ENCODE measurements around the gene CERS6. TPM values are rescaled to one million over a fixed set of nuclear protein-coding genes. Genes with fewer than 3 reads are reported as not detected.

The CERS6 gene
- total RNA-seq, 1 donor from 2014 or later, result 23.6 TPM

DNA sequence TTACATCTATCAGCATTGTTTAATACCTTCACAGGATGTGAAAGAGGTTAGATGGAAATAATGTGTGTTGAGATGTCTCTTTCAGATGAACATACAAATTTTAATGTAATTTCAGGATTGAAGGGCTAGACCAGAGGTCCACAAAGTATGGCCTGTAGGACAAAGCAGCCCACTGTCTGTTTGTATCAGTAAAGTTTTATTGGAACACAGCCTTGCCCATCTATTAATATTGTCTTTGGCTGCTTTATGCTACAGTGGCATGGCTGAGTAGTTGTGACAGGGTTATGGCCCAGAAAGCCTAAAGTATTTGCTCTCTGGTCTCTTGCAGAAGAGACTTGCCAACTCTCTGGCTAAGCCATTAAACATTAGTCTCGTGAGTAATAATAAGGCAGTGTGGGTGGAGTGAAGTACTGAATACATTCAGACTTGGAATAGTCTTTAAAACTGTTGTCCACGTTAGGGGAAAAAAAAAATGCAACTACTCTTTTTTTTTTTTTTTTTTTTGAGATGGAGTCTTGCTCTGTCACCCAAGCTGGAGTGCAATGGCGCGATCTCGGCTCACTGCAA lies 271.9 kb downstream of the CERS6 start:
- no peak for DNase-seq (ENCODE audit: low read depth in 2 of 2)

DNA sequence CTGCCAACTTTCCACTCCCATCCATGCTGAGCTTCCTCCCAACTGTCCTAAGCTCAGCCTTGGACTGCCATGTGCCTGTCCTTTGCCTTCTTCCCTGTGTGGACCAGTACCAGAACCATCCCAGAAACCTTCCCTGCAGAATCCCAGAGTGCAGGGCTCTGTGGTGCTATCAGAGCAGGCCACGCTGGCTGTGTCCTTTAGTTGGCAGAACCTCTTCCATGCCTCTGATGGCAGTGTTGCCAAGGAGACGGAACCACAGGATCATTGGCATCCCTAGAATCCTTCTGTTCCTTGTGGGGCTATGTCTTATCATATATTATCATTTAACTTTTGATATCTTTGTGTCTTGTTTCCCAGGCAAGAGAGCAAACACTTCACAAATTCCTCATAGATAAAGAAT lies 273.4 kb downstream of the CERS6 start:
- DNase-seq (ENCODE audit: low read depth in 2 of 2), result no peak

DNA sequence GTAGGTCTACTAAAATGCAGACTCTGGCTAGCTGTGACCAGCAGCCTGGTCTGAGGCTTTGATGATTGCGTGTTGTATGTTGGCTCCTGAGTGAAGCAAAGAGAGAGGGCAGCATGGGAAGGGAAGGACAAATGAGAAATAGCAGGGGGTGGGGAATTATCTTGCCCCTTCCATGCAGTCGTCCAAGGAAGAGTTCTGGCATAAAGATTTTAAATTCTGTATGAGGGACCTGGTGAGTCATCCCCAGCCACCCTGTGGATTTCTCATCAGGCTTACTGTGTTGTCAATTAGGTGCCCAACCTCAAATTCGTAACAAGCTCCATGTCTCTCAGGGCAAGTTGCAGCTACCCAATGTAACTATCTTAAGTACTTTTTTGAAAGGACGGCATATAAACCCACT lies 274.3 kb downstream of the CERS6 start:
- no peak for DNase-seq (ENCODE audit: low read depth in 2 of 2)

DNA sequence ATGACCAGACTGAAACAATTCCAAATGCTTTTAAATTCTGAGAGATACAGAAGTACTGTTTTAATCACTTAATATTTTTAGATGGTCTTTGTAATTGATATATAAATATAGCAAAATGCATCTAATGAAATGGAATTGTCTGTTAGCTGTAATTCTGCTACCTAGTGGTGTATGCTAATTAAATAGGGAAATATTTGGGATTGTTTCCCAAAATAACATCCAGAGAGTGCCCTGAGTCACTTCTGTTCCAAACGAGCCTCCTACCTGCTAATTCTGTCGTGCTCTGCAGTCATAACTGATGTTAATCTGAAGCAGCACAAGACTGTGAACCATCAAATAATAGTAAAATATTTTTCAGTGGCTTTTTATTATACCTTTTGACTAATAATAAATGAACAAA lies 274.9 kb downstream of the CERS6 start:
- DNase-seq (ENCODE audit: low read depth in 2 of 2), result no peak

DNA sequence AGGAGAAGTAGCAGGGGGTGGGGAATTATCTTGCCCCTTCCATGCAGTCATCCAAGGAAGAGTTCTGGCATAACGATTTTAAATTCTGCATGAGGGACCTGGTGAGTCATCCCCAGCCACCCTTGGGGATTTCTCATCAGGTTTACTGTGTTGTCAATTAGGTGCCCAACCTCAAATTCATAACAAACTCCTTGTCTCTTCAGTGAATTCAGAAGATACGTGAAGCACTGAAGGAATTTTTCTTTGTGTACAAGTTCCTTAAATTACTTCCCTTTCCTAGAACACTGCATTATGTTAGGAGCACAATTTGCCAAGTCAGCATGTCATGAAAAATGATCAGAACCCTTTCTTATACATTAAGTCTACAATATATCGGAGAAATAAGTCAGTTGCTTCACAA lies 275.5 kb downstream of the CERS6 start:
- DNase-seq (ENCODE audit: low read depth in 2 of 2), result no peak

DNA sequence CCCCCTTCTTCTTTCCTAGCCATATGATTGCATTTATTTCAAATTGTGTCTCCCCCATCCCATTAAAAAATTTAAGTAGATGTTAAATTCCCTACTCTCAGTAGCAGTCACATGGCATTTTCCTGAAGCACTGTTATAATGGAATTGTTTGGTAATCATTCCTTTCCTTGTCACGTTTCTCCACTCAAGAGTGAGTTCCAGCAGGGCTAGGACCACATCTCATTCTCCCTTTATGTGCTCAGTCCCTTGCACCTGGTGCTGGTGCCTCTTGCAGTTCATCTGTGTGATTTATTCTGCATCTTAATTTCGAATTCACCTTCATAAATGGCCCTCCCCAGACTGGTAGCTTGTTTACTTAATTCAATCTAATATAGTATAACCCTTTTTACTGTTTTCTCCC lies 276.0 kb downstream of the CERS6 start:
- no peak for DNase-seq (ENCODE audit: low read depth in 2 of 2)

DNA sequence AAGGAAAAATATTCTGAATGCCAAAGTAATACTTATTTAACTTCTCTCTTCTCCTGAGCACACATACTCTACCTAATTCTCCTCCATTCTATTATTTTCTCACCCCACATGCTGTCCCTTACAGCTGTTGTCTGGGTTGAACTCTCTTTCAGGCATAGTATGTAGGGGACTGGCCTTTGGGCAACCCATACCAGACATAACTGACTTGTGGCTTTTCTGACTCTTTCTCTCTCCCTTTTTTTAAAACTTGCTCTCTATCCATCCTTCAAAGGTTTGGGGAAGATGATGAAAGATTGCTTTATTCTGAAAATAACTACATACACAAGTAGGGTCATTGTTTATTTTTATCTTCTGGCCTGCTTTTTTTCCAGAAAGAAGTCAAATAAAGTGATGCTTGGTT lies 276.4 kb downstream of the CERS6 start:
- no peak for DNase-seq (ENCODE audit: low read depth in 2 of 2)

DNA sequence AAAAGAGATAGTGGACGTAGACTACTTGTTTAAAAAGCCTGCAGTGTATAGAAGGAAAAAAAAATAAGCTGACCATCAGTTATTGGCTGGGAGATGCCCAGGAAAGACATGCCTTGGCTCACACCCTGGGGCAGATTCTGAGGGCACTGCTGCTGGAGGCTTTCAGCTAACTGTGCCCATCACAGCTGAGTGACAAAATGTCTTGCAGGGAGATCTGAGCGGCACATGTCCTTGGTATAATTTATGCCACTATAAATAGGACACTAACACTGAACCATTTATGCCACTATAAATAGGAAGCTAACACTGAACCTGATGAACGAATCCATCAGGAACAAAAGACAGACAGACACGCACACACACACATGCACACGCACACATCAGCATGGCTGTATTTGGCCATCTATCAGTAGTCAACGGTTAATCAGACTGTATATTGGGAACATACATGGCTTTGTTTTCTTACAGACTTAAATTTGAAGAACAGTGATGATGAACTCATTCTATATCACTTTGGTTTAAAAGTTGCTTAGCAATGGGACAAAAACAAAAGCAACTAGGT lies 278.2 kb downstream of the CERS6 start:
- no peak for DNase-seq (ENCODE audit: low read depth in 2 of 2)

DNA sequence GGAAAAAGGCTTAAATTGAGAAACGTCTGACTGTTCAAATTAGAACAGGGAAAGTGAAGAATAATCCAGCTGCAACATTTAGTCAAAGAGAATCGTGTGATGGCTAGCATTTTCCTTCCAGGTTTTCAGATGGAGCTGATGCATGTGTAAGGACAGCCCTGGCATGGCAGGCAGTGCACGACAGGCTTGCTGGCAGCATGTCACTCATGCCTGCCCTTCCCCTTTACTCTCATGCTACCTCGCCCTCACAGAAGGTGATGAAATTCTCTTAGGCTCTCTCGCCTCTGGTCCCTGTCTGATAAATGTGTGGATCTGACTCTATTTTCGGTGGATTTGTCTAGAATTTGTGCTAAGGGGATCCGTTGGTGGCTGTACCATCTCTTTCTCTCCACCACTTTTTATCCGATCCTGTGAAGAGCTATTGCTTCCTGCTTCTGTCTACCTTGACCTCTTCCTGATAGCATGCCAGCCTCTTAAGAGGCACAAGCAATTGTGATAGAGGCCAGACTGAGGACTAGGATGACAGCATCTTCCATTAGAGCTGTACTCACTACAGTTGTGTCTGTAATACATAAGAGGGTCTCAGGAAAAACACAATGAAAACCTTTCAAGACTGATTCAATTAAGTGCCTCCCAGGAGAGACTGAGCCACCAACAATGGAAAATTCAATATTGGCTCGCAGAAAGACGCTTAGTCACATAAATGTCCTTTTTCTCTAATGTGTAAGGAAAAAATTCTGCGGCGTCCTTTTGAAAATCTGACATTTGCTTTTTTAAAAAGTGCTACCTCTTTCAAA lies 280.8 kb downstream of the CERS6 start:
- no peak for DNase-seq (ENCODE audit: low read depth in 2 of 2)

DNA sequence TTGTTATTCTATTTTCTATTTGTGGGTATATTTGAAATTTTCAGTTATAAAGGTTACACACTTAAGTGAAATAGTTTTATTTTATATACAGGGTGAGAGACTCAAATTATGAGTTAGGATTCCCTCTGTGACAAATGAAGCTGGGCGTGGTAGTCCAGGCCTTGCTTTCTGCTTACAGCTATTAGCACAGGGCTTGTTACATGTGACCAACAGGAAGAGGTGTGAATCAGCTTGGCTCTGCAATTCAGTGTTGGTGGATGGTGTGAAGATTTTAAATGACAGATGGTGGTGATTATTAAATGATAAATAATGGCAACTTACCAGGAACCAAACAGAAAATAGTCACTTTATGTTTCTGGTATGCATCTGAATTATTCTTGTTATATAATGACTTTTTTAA lies 282.0 kb downstream of the CERS6 start:
- peak; percentile 65 to 74 for DNase-seq (ENCODE audit: low read depth in 2 of 2)

DNA sequence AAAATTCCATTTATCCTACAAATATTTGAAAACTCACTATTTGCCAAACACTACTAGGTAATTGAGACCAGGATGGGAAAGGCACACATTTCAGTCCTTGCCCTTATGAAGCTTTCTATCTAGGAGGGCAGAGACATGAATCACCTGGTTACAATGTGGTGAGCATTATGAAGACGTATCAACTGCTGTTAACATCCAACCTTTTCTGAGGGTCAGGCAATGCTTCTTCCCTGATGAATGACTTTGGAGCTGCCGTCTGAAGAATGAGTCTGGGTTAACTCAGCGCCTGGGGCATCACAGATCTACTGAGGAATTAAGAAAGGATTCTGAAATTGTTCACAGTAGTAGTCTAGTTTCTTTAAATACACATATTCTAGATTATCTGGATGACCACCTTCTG lies 284.3 kb downstream of the CERS6 start:
- no peak for DNase-seq (ENCODE audit: low read depth in 2 of 2)

DNA sequence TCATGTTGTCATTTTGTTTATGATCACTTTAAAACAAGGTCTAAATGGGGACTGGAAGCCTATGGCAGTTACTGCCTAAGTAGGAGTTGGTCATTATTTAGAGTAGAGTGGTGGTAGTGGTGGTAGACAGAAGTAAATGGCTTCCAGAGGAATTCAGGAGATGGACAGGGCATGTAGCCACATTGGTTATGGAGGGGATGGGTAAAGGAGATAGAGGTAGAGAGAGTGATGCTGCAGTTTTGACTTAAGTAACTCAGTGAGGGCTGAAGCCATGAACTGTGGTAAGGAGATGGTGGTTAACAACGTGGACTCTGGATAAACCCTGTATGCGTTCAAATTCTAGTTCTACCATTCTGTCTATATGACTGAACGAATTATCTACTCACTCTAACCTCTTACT lies 284.7 kb downstream of the CERS6 start:
- DNase-seq (ENCODE audit: low read depth in 2 of 2), result no peak

DNA sequence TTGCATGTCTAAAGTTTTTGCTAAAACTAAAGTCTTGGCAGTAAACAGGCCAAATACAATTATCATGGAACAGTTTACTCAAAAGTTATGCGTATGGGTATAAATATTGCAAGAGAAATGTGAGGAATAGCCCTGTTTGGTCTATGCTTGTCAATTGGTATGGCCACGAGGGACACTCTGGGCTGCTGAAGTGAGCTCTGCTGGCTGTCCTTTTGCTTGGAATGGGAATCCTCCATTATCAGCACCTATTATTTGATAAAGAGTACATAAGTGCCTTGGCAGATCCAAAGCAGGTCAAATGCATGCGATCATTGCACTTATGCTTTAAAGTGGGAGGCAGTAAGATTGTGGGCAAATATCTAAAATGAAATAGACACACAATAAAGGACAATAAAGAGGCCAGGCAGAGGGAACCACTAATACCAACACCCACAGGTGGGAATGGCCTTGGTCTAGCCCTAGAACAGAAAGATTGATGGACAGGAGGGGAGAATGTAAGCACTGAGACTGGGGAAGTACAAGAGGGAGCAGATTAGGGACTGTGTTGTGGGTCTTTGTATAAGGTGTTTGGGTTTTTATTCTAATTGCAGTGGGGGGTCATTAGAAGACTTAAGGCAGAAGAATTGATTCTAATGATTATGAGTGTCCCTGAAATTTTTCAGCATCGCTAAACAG lies 286.3 kb downstream of the CERS6 start:
- DNase-seq (ENCODE audit: low read depth in 2 of 2), result no peak

DNA sequence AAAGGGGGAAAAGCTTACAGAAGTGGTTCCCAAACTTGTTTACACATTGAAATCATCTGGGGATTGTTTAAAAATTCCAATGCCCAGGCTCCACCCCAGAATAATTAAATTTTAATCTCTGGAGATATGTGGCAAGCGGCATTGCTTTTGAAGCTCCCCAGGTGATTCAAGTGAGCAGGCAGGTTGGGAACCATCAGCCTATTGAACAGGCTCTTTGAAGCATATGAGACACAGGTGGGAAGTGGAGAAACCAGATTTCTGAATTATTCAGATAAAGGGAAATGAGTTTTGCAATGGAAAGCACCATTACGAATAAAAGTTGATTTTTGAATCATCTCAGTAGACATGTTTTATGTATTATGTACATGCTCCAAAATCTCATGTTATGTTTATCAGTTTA lies 288.8 kb downstream of the CERS6 start:
- peak in 1 of 2 donors; percentile 48 for DNase-seq (ENCODE audit: low read depth in 2 of 2)

DNA sequence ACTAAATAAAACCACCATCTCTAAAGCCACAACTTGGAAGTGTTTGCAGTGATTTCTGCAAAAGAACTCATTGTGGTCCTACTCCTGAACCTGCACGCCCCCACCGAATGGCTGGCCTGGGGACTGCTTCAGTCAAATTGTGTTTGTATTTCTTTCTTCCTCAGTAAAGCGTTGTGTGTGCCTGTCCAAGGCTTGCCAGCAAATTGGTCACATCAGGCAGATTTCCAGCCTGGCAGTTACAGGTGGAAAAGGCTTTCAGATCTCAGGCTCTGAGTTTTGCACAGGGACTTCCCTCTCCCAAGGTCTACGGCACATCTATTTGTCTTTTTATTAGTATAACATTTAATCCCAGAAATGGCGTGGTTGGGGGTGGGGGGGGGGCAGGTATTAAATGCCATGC lies 292.4 kb downstream of the CERS6 start:
- no peak for DNase-seq (ENCODE audit: low read depth in 2 of 2)

DNA sequence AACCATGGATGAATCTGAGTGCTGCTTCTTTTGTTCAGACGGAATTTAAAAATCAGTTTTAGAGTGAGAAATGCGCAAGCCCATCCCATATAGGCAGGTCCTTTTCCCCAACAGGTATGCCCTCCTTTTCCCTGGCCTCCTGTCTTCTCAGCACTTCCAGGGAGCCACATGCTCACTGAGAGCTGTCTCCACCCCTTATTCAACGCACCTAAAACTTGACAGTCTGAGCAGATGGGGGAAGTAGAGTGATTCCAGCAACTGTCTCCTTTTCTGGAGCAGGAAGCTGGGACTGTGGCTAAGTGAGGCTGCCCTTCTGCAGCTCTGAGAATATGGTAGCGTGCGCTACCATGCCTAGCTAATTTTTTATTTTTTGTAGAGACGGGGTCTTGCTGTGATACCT lies 293.2 kb downstream of the CERS6 start:
- no peak for DNase-seq (ENCODE audit: low read depth in 2 of 2)

DNA sequence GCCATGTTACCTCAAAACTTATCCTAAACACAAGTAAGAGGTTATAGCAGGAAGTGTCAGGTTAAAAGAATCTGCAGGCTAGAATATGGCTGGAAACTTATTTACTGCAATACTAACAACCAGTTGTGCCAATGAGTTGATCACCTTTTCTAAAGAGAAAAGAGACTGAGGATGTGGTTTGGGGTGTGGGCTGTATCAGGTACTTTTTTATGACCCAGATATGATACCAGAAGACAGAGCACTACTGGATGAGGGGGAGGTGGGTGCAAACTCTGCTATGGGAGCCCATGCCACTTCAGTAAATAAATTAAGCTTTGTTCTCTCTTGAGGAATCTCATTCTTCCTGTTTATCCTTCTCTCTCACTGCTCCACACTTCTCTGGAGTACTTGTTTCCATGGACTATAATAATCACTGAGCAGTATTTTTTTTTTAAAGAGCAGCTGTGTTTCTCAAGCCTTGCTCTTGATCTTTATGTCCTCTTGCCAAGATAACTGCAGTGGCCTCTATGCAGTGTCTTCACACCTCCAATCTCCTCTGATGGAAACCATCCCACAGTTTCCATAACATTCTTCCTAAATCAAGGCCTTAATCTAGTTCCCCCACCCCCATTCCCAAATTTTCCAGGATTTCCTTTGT lies 295.1 kb downstream of the CERS6 start:
- no peak for DNase-seq (ENCODE audit: low read depth in 2 of 2)

DNA sequence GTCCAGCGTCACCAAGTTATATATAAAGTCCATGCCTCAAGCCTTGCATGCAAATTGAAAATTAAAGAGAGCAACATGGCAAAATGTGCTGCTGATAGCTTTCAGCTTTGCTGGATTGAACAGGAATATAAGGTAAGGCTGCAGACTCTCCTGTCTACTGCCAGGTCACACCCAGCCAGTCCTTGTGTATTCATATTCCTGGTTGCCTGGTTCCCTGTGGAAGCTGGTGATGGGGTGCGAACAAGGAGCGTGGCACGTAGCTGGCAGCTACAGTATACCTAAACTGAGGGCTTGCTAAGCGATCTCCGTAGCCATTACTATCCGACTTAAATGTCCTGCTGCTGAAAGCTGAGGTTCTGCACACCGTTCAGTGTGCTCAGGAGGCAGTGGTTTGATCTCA lies 296.3 kb downstream of the CERS6 start:
- no peak for DNase-seq (ENCODE audit: low read depth in 2 of 2)

DNA sequence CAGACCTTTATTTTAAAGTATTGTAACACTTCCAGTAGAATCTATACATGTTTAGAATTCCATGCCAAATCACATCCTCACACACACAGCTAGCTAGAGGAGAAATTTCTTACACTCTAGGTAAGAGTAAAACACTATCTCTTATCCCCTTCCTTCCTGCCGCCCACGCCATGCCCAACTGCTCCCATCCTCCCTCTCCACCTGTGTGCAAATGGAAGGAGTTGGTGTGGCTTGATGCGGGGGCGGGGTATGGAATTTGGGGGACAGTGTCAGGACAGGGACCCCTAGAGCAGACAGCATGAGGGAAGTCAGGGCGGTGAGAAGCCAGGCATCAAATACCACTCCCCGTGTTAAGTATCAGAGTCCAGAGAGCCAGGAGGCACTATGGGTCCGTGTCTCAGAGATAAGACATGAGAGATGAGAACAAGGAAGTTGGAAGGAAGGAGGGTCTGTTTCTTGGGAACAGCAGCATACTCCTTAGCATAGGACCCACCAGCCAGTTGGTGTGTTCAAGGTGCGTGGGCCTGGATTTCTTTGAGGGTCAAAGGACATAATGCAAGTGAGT lies 297.8 kb downstream of the CERS6 start:
- no peak for DNase-seq (ENCODE audit: low read depth in 2 of 2)

DNA sequence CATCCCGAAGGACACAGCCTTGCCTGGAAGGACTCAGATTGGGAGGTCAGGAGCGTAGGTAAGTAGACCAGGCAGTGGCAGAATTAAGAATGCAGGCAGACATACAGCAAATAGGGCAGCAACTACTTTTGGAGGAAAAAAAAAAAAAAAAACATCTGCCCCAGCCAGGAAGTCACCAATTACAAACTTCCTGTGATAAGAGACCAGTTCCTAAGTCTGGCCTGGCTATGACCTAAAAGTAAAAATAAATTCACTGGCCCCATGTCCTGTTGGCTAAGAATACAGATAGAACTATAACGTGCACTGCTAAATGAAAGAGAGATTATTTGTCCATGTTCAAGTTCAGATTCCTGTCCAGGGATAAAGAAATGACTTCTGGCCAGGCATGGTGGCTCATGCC lies 301.2 kb downstream of the CERS6 start:
- peak; percentile 63 to 71 for DNase-seq (ENCODE audit: low read depth in 2 of 2)

DNA sequence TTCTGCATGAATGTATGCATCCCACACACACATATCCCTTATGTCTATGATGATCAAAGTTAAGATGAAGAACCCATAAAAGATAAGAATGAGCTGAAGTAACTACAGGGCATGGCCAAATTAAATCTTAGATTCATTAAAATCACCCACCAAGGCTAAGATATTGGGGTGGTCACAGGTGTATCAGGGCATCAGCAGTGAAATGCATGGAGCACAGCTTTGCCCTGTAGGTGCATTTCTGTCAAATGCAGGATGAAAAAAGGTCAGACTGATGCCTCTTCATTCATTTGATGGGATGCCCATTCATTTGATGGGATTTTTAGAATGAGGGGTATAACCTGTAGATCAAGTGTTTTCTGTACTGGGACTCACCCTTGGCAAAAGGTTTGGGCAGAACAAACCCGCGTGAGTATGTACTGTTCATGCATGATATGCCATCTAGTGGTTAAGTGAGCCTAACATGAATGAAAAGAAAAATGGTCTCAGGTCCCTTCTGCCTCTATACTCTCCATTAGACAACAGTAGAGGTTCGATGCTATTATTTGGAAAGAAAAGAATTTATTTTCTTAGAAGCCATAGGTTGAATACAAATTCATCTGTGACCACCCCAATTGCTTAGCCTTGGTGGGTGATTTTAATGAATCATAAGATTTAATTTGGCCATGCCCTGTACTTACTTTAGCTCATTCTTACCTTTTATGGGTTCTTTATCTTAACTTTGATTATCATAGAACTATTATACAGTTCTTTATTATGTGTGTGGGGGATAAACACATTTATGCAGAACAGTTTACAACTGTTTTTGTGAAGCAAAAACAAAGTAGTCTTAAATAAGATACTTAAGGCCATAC lies 303.1 kb downstream of the CERS6 start:
- DNase-seq (ENCODE audit: low read depth in 2 of 2), result peak; percentile 62 to 67
